ENCODE data around the gene TLR7. TPM values are rescaled to one million over a fixed set of nuclear protein-coding genes. Genes with fewer than 3 reads are reported as not detected.

Gene TLR7
- total RNA-seq, 4 donors from 2014 or later = 0.15 to 0.38 (median 0.23) TPM

DNA sequence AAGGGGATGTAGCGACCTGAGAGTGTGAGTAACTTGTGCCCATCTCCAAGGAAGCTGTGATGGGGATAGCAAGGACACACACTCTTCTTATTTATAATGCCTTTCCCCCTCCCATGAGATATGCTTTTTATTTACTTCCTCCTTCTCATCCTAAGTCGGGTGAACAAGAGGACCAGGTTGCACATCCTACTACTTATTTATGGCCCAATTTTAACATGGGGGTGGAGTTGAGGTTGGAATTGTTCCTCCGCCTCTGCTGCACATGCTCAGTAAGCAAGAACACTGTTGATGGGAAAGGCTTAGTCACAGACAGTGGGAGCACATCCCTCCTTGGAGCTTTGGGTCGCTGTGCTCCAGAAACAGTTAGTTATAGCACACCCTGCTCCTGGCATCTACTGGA lies 24.3 kb downstream of the TLR7 start:
- no peak for DNase-seq (ENCODE audit: low spot score in 2 of 2)
- intact Hi-C loops (cut with DNase I; ENCODE audit: low total_unique reads) = no loop called here

GRCh38 chrX:12891915-12892506 lies 25.1 kb downstream of the TLR7 start:
- no peak for DNase-seq (ENCODE audit: low spot score in 2 of 2)
- intact Hi-C loops (cut with DNase I; ENCODE audit: low total_unique reads) = no loop called here
- H3K4me3 ChIP-seq (ENCODE audit: low read depth, poor library complexity, severe bottlenecking) = no peak overlapping the region
- TF ChIP-seq CTCF (IDR thresholded peaks at IDR 0.05) = no peak
- TF ChIP-seq POLR2A (IDR thresholded peaks at IDR 0.05) = no peak
- WGBS, 2 donors = 40 to 50% methylated on average over 2 of the region's 2 CpGs

More for the DNA sequence above, 24.3 kb downstream of the TLR7 start:
- H3K4me3 ChIP-seq (ENCODE audit: low read depth, poor library complexity, severe bottlenecking) = no peak overlapping the region
- 77 to 80% methylated on average over 4 of the region's 4 CpGs for WGBS, 2 donors
- TF ChIP-seq POLR2A (IDR thresholded peaks at IDR 0.05) (no peak), CTCF (IDR thresholded peaks at IDR 0.05) (no peak)

DNA sequence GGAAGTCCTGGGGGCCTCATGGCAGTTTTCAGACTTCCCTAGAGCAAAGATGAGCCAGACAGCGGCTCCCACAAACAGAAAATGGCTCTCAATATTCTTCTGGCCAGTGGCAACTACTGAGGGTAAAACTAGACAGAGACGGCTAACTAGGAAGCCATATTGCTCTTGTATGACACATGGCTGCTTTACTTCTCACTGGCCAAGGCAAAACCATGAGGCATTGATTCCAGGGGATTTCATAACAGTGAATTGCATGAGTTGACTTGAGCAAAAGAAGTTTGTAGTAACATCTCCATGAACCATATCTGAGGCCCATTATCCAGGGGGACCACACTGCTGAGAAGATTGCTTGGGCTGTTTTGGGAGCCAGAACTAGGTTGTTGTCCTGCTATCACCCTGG lies 25.8 kb downstream of the TLR7 start:
- no peak for TF ChIP-seq POLR2A (IDR thresholded peaks at IDR 0.05)
- TF ChIP-seq CTCF (IDR thresholded peaks at IDR 0.05) = no peak
- no peak for DNase-seq (ENCODE audit: low spot score in 2 of 2)
- H3K4me3 ChIP-seq (ENCODE audit: low read depth, poor library complexity, severe bottlenecking) = no peak overlapping the region
- WGBS, 2 donors = 85 to 92% methylated on average over 2 of the region's 2 CpGs
- intact Hi-C loops (cut with DNase I; ENCODE audit: low total_unique reads) = no loop called here

DNA sequence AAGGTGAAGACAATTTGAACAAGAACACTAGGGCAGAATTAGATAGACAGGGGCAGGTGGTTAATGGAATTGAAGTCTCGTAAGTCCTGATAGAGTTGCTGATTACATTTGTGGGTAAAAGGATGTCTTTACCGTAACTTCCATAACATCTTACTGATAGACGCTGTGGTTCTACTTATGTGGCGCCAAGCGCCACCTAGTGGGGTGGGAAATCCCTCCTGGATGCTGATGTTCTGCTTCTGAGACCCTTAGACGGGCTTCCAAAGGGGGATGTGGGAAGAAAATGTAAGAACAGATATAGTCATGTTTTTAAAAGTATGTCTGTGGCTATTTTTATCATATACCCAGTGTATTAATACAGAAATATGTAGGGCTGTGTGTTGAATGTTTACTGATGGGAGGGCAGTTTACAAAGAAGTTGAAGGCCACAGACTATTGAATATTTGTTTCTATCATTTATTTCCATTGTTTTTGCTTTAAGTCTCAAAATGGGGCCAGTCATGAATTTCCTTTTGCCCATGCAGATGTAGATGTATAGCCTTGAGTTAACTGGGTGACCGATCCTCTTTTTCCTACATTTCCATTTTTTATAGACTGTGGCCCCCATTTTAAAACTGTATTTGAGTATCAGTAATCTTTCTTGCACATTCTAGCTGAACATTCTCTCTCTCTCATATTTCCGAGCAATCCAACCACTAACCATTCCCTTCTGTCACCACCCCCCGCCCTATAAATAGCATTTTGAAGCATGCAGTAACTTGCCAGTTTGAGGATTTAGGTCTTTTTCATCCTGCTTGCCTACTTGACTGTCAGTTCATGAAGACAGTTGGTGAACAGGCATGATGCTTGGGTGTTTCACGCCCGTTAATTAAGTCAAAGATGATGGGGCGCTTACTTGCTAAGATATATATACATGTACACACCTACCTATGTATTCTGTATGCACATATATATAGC lies 27.5 kb downstream of the TLR7 start:
- no peak overlapping the region for H3K4me3 ChIP-seq (ENCODE audit: low read depth, poor library complexity, severe bottlenecking)
- 42 to 58% methylated on average over 12 of the region's 12 CpGs for WGBS, 2 donors
- intact Hi-C loops (cut with DNase I; ENCODE audit: low total_unique reads) = no loop called here
- no peak for TF ChIP-seq POLR2A (IDR thresholded peaks at IDR 0.05)
- TF ChIP-seq CTCF (IDR thresholded peaks at IDR 0.05) = no peak
- DNase-seq (ENCODE audit: low spot score in 2 of 2) = no peak

DNA sequence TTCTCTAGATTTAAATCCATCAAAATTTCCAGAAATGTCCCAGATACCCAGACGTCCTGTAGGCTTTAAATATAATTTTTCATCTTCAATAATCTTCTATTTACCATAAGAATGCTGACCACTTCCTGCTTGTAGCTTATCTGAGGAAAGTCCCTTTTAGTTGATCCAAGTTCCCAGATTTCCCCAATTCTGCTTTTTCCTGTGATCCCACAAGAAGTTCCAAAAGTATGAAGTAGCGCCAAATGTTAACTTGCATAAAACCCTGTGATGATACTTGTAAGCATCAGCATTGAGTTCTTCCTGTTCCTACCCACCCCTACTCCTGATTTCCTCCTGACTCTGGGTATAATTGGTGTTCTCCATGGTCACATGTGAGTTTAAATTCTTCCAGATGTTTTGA lies 29.0 kb downstream of the TLR7 start:
- TF ChIP-seq POLR2A (IDR thresholded peaks at IDR 0.05) (no peak), CTCF (IDR thresholded peaks at IDR 0.05) (no peak)
- no peak overlapping the region for H3K4me3 ChIP-seq (ENCODE audit: low read depth, poor library complexity, severe bottlenecking)

More for the DNA sequence above, 29.0 kb downstream of the TLR7 start:
- no peak for DNase-seq (ENCODE audit: low spot score in 2 of 2)
- intact Hi-C loops (cut with DNase I; ENCODE audit: low total_unique reads) = no loop called here
- WGBS, 2 donors = 59 to 65% methylated on average over 2 of the region's 2 CpGs

Data from lower leg skin (tissue), 4 donors.